A549 treated with Hydrocortisone at 1 μM for 4 hours (cell line): ENCODE measurements around the gene INTS6. TPM values are rescaled to one million over a fixed set of nuclear protein-coding genes. Genes with fewer than 3 reads are reported as not detected.

Source experiments
- total RNA-seq: library from RNA; stranded (reverse); fragments of 200-300 nt; extraction: Qiagen RNA extraction; gene quantifications from 5 replicates; pipeline ENCODE4 v1.2.3, GENCODE V29; 2022

INTS6 gene, protein sequence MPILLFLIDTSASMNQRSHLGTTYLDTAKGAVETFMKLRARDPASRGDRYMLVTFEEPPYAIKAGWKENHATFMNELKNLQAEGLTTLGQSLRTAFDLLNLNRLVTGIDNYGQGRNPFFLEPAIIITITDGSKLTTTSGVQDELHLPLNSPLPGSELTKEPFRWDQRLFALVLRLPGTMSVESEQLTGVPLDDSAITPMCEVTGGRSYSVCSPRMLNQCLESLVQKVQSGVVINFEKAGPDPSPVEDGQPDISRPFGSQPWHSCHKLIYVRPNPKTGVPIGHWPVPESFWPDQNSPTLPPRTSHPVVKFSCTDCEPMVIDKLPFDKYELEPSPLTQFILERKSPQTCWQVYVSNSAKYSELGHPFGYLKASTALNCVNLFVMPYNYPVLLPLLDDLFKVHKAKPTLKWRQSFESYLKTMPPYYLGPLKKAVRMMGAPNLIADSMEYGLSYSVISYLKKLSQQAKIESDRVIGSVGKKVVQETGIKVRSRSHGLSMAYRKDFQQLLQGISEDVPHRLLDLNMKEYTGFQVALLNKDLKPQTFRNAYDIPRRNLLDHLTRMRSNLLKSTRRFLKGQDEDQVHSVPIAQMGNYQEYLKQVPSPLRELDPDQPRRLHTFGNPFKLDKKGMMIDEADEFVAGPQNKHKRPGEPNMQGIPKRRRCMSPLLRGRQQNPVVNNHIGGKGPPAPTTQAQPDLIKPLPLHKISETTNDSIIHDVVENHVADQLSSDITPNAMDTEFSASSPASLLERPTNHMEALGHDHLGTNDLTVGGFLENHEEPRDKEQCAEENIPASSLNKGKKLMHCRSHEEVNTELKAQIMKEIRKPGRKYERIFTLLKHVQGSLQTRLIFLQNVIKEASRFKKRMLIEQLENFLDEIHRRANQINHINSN
- 8.7 to 12.7 TPM (median 9.2 TPM) in 5 replicates for total RNA-seq

DNA sequence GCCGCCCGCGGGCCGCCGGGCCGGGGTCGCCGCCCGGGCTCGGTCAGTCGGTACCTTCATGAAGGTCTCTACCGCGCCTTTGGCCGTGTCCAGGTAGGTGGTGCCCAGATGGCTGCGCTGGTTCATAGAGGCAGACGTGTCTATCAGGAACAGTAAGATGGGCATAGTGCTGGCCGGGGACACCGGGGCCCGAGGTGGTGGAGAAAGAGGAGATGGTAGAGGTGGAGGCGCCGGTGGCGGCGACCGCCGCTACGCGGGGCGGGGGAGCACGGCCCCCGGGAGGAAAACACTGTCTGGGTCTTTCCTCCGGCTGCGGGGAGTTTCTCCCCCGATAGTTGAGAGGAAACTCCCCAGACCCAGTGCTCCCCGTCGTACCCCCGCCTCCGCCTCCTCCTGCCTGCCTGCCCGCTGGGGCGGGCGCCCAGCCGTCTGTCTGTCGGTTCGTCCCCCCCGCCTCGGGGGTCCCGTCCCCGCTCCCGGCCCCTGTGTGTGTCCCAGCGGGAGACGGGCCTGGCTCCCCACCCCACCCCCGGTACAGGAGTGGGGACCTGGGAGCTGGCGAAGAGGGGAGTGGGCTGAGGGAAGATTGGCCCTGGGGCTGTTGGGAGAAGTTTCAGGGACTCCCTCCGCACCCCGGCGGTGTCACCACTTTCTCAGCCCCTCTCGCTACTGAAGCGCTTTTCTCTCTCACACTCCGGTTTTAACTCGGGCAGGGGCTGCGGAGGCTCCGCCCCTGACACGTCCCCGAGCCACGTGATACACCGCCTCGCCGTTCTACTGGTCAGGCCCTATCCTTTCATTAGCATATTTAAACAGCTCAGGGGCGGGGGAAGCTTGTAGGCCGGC, at the start of gene INTS6:
Gene INTS6, minus strand, starts transcription at position 676 of the 846 bp plus-strand sequence. Its CDS starts 511 bp downstream, at position 165.

DNA sequence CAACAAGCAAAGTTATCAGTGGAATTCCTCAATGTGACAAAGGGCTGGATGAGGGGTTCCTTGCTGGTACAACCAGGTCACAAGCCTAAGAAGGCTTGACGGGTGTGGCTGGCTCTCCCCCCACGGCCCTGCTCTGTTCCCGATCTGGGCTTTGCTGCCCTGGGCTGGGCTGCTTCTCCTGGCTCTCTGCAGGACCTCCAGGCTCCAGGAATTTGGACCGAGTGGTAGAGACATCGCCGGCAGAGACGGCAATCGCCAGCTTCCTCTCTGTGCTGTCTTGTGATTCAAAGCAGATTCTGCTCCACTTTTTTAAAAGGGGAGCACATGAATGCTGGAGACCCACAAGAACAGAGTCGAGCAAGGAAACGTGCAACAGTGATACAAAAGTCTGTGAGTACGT, 113.5 kb downstream of the INTS6 start, which contains the start of gene SERPINE3:
Gene SERPINE3, plus strand, starts transcription at position 338 of the 400 bp plus-strand sequence. CDS start 1,401 bp downstream, outside the sequence.

Other genes with a start within 250 kb of the INTS6 start
- gene FAM124A, start 230.6 kb downstream of the INTS6 start, total RNA-seq = 1.8 to 2.4 TPM (median 2.1 TPM) in 5 replicates
- 0.07 TPM in 1 of 5 replicates, not detected in the others for gene SERPINE3, start 113.3 kb downstream of the INTS6 start, total RNA-seq
- 2.7 to 3.7 TPM (median 3.2 TPM) in 5 replicates for gene WDFY2, start 131.4 kb upstream of the INTS6 start, total RNA-seq